ENCODE results near the gene ATP9B. TPM values are rescaled to one million over a fixed set of nuclear protein-coding genes. Genes with fewer than 3 reads are reported as not detected.

ATP9B gene
- total RNA-seq, 1 experiment from 2014 or later: 17.8 TPM

DNA sequence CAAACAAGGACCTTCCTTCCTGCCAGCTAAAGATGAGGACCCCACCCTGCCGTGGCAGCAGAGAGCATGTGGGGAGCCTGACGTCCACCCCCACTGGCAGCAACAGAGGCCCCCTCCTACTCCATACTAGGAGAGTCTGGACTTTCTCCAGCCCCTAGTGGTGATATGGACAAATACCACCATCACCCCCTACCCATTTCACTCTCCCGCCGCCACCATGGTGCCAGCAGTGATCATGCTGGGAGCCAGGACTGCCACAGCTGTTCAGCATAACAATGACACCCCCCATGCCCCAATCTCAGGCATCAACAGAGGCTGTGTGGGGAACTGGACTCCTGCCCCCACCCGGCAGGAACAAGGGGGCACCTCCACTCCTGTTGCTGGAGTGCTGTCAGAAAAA, 42.7 kb upstream of the ATP9B start:
- Histone ChIP-seq H3K4me1 (ENCODE audit: control insufficient read depth in 1 of 2, insufficient read depth in 2 of 2, low read length in 2 of 2) (no peaks in the 10 kb centered on the region), H3K27ac (ENCODE audit: low read depth, low read length) (no peak overlapping the region), H3K4me2 (ENCODE audit: low read length) (no peak overlapping the region), H3K27me3 (ENCODE audit: insufficient read depth, low read length) (no peaks in the 10 kb centered on the region), H3K9ac (ENCODE audit: low read length) (no peak overlapping the region), H4K20me1 (ENCODE audit: insufficient read depth) (no peaks in the 10 kb centered on the region), H3K79me2 (ENCODE audit: insufficient read depth, low read length) (no peaks in the 10 kb centered on the region), H3K9me2 (ENCODE audit: insufficient read depth) (no peaks in the 10 kb centered on the region), H3K4me3 (replicated peaks in 1 of 2; ENCODE audit: low read depth in 1 of 2, low read length in 2 of 2) (no peak overlapping the region), H2AFZ (ENCODE audit: low read depth, low read length, poor library complexity, severe bottlenecking) (no peak overlapping the region), H3K36me3 (ENCODE audit: control insufficient read depth in 1 of 2, insufficient read depth in 2 of 2, low read length in 2 of 2) (no peaks in the 10 kb centered on the region), H3K9me3 (ENCODE audit: control insufficient read depth in 1 of 2, insufficient read depth in 1 of 2, low read depth in 1 of 2, low read length in 2 of 2) (no peaks in the 10 kb centered on the region)
- ATAC-seq (peak; percentile 49; the same call in 1 of the 2 replicates), DNase-seq (ENCODE audit: low read depth, low spot score) (no peak)
- no TSS peak for BruUV-seq (replicated peaks)
- intact Hi-C loops (cut with micrococcal nuclease): no loop called here
- ChIA-PET CTCF (no interaction called here), POLR2A (no interaction called here), RAD21 (ENCODE audit: low non-redundant PET in 1 of 2, low total read pairs in 2 of 2, uncharacterized antibody in 2 of 2, unreplicated experiment in 2 of 2) (no interaction called here)
- no peak for TF ChIP-seq TCF7L2 (IDR thresholded peaks at IDR 0.05; ENCODE audit: borderline replicate concordance, extremely low read depth, insufficient read depth, insufficient read length)
- TF ChIP-seq, protein P1, sequence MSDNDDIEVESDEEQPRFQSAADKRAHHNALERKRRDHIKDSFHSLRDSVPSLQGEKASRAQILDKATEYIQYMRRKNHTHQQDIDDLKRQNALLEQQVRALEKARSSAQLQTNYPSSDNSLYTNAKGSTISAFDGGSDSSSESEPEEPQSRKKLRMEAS (IDR thresholded peaks at IDR 0.05): no peak
- TF ChIP-seq JUND (IDR thresholded peaks at IDR 0.05): no peak
- TF ChIP-seq, protein P2, sequence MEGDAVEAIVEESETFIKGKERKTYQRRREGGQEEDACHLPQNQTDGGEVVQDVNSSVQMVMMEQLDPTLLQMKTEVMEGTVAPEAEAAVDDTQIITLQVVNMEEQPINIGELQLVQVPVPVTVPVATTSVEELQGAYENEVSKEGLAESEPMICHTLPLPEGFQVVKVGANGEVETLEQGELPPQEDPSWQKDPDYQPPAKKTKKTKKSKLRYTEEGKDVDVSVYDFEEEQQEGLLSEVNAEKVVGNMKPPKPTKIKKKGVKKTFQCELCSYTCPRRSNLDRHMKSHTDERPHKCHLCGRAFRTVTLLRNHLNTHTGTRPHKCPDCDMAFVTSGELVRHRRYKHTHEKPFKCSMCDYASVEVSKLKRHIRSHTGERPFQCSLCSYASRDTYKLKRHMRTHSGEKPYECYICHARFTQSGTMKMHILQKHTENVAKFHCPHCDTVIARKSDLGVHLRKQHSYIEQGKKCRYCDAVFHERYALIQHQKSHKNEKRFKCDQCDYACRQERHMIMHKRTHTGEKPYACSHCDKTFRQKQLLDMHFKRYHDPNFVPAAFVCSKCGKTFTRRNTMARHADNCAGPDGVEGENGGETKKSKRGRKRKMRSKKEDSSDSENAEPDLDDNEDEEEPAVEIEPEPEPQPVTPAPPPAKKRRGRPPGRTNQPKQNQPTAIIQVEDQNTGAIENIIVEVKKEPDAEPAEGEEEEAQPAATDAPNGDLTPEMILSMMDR (IDR thresholded peaks at IDR 0.05 in 2 of 3, conservative IDR thresholded peaks at IDR 0.05 in 1 of 3; ENCODE audit: borderline replicate concordance in 1 of 3, insufficient read depth in 1 of 3, low read depth in 2 of 3, low read length in 2 of 3): peak in 2 of 3 experiments; percentile 15 to 25; a peak in 3 of 6 replicates
- no peak for TF ChIP-seq EGR1 (IDR thresholded peaks at IDR 0.05; ENCODE audit: low read depth)
- TF ChIP-seq ELF1 (IDR thresholded peaks at IDR 0.05; ENCODE audit: borderline replicate concordance, low read depth): no peak

DNA sequence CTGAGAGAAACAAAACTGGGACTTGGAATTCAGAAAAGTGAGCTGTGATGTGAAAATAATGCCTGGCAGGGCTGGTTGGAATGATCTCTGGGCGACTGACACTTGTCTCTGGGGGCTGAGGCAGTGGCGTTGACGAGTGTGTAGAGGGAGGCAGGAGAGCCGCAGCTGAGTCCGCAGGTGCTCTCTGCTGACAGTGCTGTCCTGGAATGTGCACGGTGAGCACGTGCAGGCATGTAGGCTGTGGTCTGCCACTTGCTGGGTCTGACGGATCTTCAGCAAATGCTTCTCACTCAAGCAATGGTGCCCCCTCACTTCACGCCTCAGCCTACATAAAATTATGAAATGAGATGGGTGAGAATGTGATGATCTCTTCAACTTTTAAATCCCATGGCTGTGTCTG, 38.5 kb upstream of the ATP9B start:
- H3K9me2 ChIP-seq (ENCODE audit: insufficient read depth): no peaks in the 10 kb centered on the region
- H4K20me1 ChIP-seq (ENCODE audit: insufficient read depth): no peaks in the 10 kb centered on the region
- CTCF ChIA-PET: no interaction called here
- TF ChIP-seq, protein P1 (IDR thresholded peaks at IDR 0.05): no peak
- no peak for TF ChIP-seq YY1 (IDR thresholded peaks at IDR 0.05; ENCODE audit: extremely low read depth, insufficient replicate concordance, low read depth, low read length)
- TF ChIP-seq, protein P3, sequence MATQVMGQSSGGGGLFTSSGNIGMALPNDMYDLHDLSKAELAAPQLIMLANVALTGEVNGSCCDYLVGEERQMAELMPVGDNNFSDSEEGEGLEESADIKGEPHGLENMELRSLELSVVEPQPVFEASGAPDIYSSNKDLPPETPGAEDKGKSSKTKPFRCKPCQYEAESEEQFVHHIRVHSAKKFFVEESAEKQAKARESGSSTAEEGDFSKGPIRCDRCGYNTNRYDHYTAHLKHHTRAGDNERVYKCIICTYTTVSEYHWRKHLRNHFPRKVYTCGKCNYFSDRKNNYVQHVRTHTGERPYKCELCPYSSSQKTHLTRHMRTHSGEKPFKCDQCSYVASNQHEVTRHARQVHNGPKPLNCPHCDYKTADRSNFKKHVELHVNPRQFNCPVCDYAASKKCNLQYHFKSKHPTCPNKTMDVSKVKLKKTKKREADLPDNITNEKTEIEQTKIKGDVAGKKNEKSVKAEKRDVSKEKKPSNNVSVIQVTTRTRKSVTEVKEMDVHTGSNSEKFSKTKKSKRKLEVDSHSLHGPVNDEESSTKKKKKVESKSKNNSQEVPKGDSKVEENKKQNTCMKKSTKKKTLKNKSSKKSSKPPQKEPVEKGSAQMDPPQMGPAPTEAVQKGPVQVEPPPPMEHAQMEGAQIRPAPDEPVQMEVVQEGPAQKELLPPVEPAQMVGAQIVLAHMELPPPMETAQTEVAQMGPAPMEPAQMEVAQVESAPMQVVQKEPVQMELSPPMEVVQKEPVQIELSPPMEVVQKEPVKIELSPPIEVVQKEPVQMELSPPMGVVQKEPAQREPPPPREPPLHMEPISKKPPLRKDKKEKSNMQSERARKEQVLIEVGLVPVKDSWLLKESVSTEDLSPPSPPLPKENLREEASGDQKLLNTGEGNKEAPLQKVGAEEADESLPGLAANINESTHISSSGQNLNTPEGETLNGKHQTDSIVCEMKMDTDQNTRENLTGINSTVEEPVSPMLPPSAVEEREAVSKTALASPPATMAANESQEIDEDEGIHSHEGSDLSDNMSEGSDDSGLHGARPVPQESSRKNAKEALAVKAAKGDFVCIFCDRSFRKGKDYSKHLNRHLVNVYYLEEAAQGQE (IDR thresholded peaks at IDR 0.05; ENCODE audit: low read depth): no peak
- no peak for TF ChIP-seq SP1 (IDR thresholded peaks at IDR 0.05; ENCODE audit: low read depth)
- no peak for TF ChIP-seq ELF1 (IDR thresholded peaks at IDR 0.05; ENCODE audit: borderline replicate concordance, low read depth)
- TF ChIP-seq POLR2AphosphoS5 (IDR thresholded peaks at IDR 0.05; ENCODE audit: low read depth, low read length): no peak
- no peak overlapping the region for H3K27ac ChIP-seq (ENCODE audit: low read depth, low read length)
- ATAC-seq: no peak
- H3K4me2 ChIP-seq (ENCODE audit: low read length): no peak overlapping the region
- no peaks in the 10 kb centered on the region for H3K36me3 ChIP-seq (ENCODE audit: control insufficient read depth in 1 of 2, insufficient read depth in 2 of 2, low read length in 2 of 2)
- no peaks in the 10 kb centered on the region for H3K4me1 ChIP-seq (ENCODE audit: control insufficient read depth in 1 of 2, insufficient read depth in 2 of 2, low read length in 2 of 2)
- RAD21 ChIA-PET (ENCODE audit: low non-redundant PET in 1 of 2, low total read pairs in 2 of 2, uncharacterized antibody in 2 of 2, unreplicated experiment in 2 of 2): no interaction called here
- no peaks in the 10 kb centered on the region for H3K79me2 ChIP-seq (ENCODE audit: insufficient read depth, low read length)
- no peak overlapping the region for H2AFZ ChIP-seq (ENCODE audit: low read depth, low read length, poor library complexity, severe bottlenecking)
- DNase-seq (ENCODE audit: low read depth, low spot score): no peak
- POLR2A ChIA-PET: no interaction called here
- BruUV-seq (replicated peaks): no TSS peak
- no peaks in the 10 kb centered on the region for H3K27me3 ChIP-seq (ENCODE audit: insufficient read depth, low read length)
- intact Hi-C loops (cut with micrococcal nuclease): no loop called here
- no peaks in the 10 kb centered on the region for H3K9me3 ChIP-seq (ENCODE audit: control insufficient read depth in 1 of 2, insufficient read depth in 1 of 2, low read depth in 1 of 2, low read length in 2 of 2)
- H3K4me3 ChIP-seq (replicated peaks in 1 of 2; ENCODE audit: low read depth in 1 of 2, low read length in 2 of 2): no peak overlapping the region
- H3K9ac ChIP-seq (ENCODE audit: low read length): no peak overlapping the region

All from HCT116 (cell line).